Activated T-cell treated with anti-CD3 and anti-CD28 coated beads, Interleukin-2, amount 50 U/mL, for 48 hours (primary cell): ENCODE measurements around the gene ADAM12.
"Not testable (repeated sequence)": the region's sequence is repeated elsewhere in the genome, so short reads cannot be mapped to it uniquely, and the experiment has no call there.

Experiments
- DNase-seq, 2 experiments: peaks; one replicate each; pipeline ENCODE4 v3.0.0-alpha.2; 2020

The ADAM12 gene

GRCh38 chr10:126208726-126209302 is 179.5 kb downstream of the ADAM12 start:
- no peak for DNase-seq

GRCh38 chr10:126207851-126208250 is 180.4 kb downstream of the ADAM12 start:
- DNase-seq: no peak

DNA sequence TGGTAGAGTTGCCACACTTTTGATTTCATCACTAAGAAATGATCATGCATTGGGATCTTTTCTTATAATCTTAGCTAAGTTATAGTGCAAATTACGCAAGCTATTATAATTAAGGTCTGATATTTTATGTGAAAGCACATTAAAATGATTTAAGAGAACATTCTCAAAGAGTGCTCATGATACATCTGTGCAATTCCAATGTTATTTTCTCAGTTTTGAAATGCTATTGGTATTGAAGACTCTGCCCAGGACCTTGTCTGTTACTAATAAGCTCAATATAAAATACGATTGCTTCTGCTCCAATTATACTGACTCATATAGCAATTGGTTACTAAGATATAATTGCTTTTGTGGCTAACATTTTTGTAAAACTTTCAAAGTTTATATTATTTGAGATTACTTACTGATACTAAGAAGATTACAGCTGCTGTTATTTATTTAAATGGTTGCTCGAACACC is 180.9 kb downstream of the ADAM12 start:
- DNase-seq: no peak

- DNase-seq: no peak
Observed at GRCh38 chr10:126205486-126206205, 182.6 kb downstream of the ADAM12 start.

GRCh38 chr10:126204320-126204719 is 184.0 kb downstream of the ADAM12 start:
- DNase-seq: no peak

GRCh38 chr10:126203746-126204145 is 184.5 kb downstream of the ADAM12 start:
- no peak for DNase-seq

DNA sequence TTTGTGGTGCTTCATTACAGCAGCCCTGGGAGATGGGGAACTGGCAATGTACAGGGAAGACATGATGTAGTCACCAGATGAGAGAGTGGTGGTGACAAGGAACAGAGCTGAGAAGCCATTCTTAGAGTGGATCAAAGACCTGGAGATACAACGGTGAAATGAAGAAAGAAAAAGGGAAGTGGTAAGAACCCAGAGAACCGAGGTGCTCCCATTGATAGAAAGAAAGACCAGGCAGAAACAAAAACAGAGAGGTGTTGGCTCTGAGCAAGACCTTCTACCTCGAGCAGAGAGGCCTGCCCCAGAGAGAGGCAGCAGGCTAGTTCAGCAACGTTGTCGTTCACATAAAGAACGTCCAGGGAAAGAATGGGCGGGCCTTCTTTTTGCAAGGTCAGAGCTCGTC is 186.7 kb downstream of the ADAM12 start:
- DNase-seq: no peak

- no peak for DNase-seq
Observed at GRCh38 chr10:126199221-126199998, 188.9 kb downstream of the ADAM12 start.

DNA sequence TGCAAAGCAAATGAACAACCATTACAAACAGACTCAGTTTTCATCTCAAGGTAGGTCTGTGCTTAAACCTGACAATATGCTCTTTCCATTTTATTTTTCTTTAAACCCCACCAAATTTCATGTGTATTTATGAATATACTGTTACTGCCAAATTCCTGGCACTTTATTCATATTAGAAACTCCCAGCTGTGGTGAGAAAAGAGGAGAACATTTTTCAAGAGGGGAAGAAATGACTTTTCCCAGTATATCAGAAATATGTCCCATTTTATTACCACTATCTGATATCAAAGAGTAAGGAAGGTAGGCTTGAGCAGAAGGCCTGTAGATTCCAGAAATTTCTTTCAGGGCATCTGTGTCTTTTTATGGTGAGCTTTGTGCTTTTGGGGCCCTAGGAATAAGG is 189.6 kb downstream of the ADAM12 start:
- no peak for DNase-seq

DNA sequence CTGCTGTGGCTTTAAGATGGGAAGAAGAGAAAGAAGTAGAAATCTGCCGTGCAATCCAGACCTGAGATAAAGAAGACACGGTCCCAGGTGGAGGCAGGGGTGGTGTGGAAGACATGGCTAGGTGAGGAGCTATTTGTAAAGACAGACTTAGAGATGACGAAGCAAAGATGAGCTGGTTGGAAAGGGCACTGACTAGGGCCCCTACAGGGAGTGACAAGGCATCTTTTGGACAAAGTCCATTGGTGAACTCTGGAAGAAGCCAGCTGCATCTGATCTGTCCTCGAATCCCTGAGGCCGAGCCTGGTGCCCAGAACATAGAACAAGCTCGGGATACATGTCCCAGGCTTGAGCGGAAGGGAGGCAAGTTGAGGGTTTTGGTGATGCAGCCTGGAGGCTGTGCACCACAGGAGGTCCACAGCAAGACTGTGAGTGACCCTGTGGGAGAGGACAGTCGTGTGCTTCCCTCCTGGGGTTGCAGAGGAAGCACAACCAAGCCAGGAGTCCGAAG is 191.2 kb downstream of the ADAM12 start:
- DNase-seq: no peak

DNA sequence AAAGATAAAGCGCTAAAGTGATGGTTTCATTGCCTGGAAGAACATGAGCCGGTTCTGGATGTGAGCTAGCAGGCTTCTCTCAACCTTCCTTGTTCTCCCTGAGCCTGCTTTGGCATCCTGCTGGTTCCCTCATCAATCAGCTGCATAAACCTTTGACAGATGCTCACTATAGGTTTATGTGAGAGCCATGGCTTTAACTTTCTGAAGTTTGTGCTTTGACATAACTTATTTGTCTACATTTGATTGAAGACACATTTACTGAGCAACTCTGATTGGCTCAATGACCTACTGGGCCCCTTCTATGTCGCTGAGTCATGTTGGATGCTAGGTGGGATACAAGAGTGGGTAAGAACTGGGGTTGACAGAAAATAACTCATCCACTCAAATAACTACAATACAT is 192.0 kb downstream of the ADAM12 start:
- DNase-seq: no peak

- DNase-seq: no peak
Observed at GRCh38 chr10:126191192-126191591, 197.1 kb downstream of the ADAM12 start.

DNA sequence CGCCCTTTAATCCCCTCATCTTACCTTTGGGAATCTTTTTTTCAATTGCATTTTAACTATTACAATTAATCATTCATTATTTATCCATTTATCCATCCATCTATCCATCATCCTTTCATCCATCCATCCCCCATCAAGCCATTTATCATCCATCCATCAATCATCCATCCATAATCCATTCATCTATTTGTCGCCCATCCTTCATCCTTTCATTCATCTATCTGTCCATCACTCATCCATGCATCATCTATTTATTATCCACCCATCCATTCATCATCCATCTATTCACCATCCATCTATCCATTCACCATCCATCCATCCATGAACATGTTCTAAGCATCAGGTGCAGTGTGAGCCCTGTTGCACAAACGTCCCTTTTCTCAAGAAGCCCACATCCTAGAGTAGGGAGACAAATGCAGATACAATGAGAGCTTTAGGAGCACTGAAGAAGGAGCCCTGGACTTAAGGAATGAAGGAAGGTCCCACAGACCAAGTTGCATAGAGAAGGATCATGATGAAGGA is 199.5 kb downstream of the ADAM12 start:
- no peak for DNase-seq

- DNase-seq: no peak
Observed at GRCh38 chr10:126187399-126187798, 200.9 kb downstream of the ADAM12 start.

DNA sequence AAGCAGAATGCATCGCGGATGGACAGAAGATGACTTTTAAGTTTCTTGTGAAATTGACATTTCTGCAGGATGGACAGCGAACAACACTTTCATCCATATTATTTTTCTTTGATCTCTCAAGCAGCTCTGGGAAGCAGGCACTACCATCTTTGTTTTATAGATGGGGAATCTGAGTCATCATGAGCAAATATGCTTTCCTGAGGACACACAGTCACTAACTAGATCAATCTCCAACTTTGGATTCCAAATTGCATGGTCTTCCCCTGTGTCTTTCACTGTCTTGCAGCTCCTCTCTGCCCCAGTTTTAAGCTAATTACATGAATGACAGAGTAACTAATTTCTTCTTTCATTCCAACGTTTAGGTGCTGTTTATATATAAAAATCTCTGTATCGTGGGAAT is 201.5 kb downstream of the ADAM12 start:
- no peak for DNase-seq

- DNase-seq: no peak
Observed at GRCh38 chr10:126185676-126186447, 202.4 kb downstream of the ADAM12 start.

DNA sequence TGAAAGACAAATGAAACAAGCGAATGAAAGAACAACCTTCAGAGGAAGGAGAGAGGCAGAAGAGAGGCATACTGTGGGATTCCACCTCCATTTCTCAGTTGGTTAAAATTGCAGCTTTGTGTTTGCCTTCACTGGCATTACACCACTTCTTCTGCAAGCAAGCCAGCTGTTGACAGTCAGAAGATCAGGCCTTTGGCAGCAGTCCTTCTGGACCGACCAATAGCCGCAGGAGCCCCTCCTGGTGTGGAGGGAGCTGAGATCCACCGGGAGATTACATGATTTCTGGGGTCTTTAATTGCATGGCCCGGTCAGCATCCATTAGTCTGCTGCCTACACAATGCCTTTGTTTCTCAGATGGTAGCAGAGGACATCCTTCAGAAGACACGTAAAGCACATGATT is 206.7 kb downstream of the ADAM12 start:
- no peak for DNase-seq

DNA sequence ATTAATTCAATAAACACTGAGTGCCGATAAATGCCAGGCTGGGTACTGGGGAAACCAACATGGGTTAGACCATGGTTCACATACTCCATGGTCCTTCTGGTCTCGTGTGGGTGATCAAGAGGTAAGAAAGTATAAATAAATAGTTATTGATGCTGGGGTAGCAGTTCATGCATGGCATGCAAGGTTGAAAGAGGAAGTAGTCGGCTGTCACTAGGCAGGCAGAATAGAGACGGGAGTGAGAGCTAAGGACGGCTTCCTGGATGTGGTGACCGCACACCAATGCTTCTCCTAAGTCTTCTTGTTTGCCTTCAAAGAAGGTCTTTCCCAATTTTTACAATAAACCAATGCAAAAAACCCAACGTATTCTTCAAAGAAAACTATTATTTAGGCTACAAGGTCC is 208.6 kb downstream of the ADAM12 start:
- no peak for DNase-seq

DNA sequence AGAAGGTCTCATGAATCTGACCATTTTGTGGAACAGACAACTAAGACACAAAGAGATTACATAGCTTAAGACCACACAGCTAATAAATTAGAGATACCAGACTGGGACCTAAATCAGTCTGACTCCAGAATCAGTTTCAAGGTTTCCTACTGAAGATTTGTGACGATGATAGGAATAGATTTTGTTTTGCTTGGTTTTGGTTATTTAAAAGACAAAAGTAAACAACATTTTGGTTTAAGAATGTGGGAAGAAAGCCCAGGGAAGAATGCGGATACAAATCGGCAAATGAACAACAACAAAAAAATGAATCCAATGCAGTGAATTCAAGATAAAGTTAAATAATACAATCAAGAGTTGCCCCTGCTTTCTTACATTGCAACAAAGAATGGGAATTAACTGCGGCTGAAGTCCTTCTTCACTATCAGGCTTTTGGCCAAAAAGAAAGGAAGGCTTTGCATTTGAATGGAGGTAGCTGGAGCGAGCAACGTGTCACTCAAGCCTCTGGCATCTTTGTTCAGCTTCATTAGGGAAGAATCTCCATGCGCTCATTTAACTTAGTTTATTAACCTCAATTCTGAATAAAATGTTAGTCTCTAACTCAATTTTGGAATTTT is 210.8 kb downstream of the ADAM12 start:
- DNase-seq: no peak

GRCh38 chr10:126175641-126176262 is 212.5 kb downstream of the ADAM12 start:
- no peak for DNase-seq

DNA sequence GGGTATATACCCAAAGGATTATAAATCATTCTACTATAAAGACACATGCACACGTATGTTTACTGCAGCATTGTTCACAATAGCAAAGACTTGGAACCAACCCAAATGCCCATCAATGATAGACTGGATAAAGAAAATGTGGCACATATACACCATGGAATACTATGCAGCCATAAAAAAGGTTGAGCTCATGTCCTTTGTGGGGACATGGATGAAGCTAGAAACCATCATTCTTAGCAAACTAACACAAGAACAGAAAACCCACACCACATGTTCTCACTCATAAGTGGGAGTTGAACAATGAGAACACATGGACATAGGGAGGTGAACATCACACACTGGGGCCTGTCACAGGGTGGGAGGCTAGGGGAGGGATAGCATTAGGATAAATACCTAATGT is 215.5 kb downstream of the ADAM12 start:
- DNase-seq: not testable (repeated sequence)

DNA sequence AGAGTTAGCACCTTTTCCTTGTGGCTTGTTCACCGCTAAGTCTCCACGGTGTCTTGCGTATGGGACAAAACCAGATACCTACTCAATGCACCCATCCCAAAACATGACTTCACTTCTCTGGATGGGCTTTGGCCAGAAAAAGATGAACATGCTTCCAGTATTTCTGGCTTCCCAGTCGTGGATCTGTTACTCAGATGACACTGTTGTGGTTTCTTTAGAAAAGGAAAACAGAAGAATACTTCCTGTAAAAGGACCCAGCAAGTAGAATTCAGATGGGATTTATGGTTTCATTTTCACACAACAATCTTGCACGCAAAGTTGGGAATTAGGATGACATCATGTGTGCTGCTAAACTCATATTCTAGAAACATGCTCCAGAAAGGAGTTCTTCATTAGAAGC is 216.7 kb downstream of the ADAM12 start:
- no peak for DNase-seq
